ENCODE measurements around the gene PLD5. TPM values are rescaled to one million over a fixed set of nuclear protein-coding genes. Genes with fewer than 3 reads are reported as not detected.

The PLD5 gene
- total and polyA plus RNA-seq, 4 donors: 4.6 to 11.5 (median 9.4) TPM

- WGBS (ENCODE audit: insufficient coverage): 0% methylated on average over 1 of the region's 2 CpGs
- Histone ChIP-seq H3K27ac (ENCODE audit: low read depth, low read length) (no peak overlapping the region), H3K4me3 (ENCODE audit: low read depth, low read length) (no peak overlapping the region), H3K36me3 (ENCODE audit: control insufficient read depth, insufficient read depth, low read length) (no peaks in the 10 kb centered on the region), H3K4me1 (ENCODE audit: control insufficient read depth, insufficient read depth, low read length) (no peaks in the 10 kb centered on the region), H3K27me3 (ENCODE audit: control insufficient read depth, insufficient read depth, low read length) (no peaks in the 10 kb centered on the region), H3K9me3 (ENCODE audit: control insufficient read depth, insufficient read depth, low read length) (no peaks in the 10 kb centered on the region)
- no peak for DNase-seq (ENCODE audit: low read depth in 4 of 6, low spot score in 6 of 6)
Observed at GRCh38 chr1:242544071-242544470, 19.6 kb upstream of the PLD5 start.

DNA sequence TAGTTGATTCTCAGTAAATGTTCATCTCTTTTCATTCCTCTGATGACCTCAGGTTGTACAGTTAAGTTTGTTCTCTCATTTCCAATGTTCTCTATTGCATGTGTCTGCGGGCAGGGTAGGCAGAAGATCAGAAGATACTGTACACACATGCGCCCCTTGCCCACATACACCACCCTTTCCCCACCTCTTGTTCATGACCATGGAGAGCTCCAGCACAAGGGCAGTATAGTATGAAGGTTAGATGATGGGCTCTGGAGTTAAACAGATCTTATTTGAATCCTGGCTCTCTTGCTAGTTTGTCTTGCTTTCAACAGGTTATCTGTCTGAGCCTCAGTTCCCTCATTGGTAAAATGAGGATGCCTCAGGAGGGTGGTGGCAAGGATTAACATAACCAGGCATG, 17.8 kb upstream of the PLD5 start:
- Histone ChIP-seq H3K27me3 (ENCODE audit: control insufficient read depth, insufficient read depth, low read length) (no peaks in the 10 kb centered on the region), H3K27ac (ENCODE audit: low read depth, low read length) (no peak overlapping the region), H3K4me1 (ENCODE audit: control insufficient read depth, insufficient read depth, low read length) (no peaks in the 10 kb centered on the region), H3K4me3 (ENCODE audit: low read depth, low read length) (no peak overlapping the region), H3K36me3 (ENCODE audit: control insufficient read depth, insufficient read depth, low read length) (no peaks in the 10 kb centered on the region), H3K9me3 (ENCODE audit: control insufficient read depth, insufficient read depth, low read length) (no peaks in the 10 kb centered on the region)
- no peak for DNase-seq (ENCODE audit: low read depth in 4 of 6, low spot score in 6 of 6)
- no CpG with 5 or more reads among the region's 2 CpGs for WGBS (ENCODE audit: insufficient coverage)

DNA sequence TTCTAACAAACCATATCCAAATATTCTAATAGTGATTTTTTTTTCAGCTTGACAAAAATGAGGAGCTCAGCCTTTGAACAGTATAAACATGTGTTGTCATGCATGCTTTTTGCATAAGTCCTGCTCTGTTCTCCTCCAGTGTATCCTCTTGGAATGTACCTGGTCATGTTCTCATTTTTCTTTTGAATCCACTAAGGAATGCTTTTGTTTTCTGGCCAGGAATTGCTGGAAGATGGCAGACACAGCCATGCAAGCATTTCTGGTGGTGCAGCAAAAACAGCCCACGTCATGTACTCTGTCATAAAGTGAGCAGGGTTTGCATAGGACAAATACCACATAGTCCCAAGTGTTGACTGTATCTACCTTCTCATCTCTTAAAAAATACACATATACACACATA, 11.5 kb upstream of the PLD5 start:
- H3K27me3 ChIP-seq (ENCODE audit: control insufficient read depth, insufficient read depth, low read length): no peaks in the 10 kb centered on the region
- H3K27ac ChIP-seq (ENCODE audit: low read depth, low read length): no peak overlapping the region
- no peaks in the 10 kb centered on the region for H3K9me3 ChIP-seq (ENCODE audit: control insufficient read depth, insufficient read depth, low read length)
- H3K4me3 ChIP-seq (ENCODE audit: low read depth, low read length): no peak overlapping the region
- no peaks in the 10 kb centered on the region for H3K36me3 ChIP-seq (ENCODE audit: control insufficient read depth, insufficient read depth, low read length)
- no CpG with 5 or more reads among the region's 1 CpG for WGBS (ENCODE audit: insufficient coverage)
- no peaks in the 10 kb centered on the region for H3K4me1 ChIP-seq (ENCODE audit: control insufficient read depth, insufficient read depth, low read length)
- DNase-seq (ENCODE audit: low read depth in 4 of 6, low spot score in 6 of 6): no peak

DNA sequence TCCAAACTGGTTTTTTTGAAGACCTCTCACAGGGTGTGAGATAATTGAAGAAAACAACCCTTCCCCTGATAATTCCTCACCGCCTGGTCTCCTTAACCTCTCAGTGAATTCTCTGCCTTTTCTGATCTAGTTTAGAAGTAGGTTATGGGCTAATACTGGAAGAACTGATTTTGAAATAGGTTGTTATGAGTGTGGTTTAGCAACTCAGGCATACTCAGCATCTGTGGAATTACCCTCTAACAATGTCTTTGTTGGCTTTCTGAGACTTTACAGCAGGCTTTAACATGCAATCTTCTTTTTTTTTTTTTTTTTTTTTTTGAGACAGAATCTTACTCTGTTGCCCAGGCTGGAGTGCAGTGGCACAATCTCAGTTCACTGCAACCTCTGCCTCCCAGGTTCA, 10.3 kb upstream of the PLD5 start:
- Histone ChIP-seq H3K27me3 (ENCODE audit: control insufficient read depth, insufficient read depth, low read length) (no peaks in the 10 kb centered on the region), H3K4me3 (ENCODE audit: low read depth, low read length) (no peak overlapping the region), H3K4me1 (ENCODE audit: control insufficient read depth, insufficient read depth, low read length) (no peaks in the 10 kb centered on the region), H3K36me3 (ENCODE audit: control insufficient read depth, insufficient read depth, low read length) (no peaks in the 10 kb centered on the region), H3K27ac (ENCODE audit: low read depth, low read length) (no peak overlapping the region), H3K9me3 (ENCODE audit: control insufficient read depth, insufficient read depth, low read length) (no peaks in the 10 kb centered on the region)
- no CpG with 5 or more reads among the region's 1 CpG for WGBS (ENCODE audit: insufficient coverage)
- no peak for DNase-seq (ENCODE audit: low read depth in 4 of 6, low spot score in 6 of 6)

GRCh38 chr1:242530761-242531160, 6.3 kb upstream of the PLD5 start:
- H3K27me3 ChIP-seq (ENCODE audit: control insufficient read depth, insufficient read depth, low read length): peaks cover 3% of the 10 kb centered on the region
- WGBS (ENCODE audit: insufficient coverage): no CpG with 5 or more reads among the region's 1 CpG
- H3K4me3 ChIP-seq (ENCODE audit: low read depth, low read length): no peak overlapping the region
- H3K27ac ChIP-seq (ENCODE audit: low read depth, low read length): no peak overlapping the region
- H3K9me3 ChIP-seq (ENCODE audit: control insufficient read depth, insufficient read depth, low read length): no peaks in the 10 kb centered on the region
- H3K4me1 ChIP-seq (ENCODE audit: control insufficient read depth, insufficient read depth, low read length): peaks cover 4% of the 10 kb centered on the region
- DNase-seq (ENCODE audit: low read depth in 4 of 6, low spot score in 6 of 6): no peak
- no peaks in the 10 kb centered on the region for H3K36me3 ChIP-seq (ENCODE audit: control insufficient read depth, insufficient read depth, low read length)

DNA sequence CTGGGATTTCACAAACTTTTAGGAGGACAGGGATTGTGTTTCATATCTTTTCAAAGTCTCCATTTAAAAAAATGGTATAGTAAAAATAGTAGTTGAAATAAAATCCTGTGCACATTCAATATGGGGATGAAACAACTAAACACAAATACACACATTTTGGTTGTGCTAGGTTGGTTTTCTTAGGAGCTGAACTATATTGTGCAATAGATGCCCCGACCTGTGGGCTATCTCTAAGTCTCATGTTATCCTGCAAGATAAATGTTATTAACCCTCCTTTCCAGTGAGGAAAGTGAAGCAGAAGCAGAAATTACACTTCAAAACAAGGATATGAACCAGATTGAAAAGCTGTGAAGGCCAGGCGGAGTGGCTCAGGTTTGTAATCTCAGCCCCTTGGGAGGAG, 1.3 kb upstream of the PLD5 start:
- no peak overlapping the region for H3K4me3 ChIP-seq (ENCODE audit: low read depth, low read length)
- DNase-seq (ENCODE audit: low read depth in 4 of 6, low spot score in 6 of 6): no peak
- peaks cover 20% of the 10 kb centered on the region for H3K4me1 ChIP-seq (ENCODE audit: control insufficient read depth, insufficient read depth, low read length)
- peaks cover 14% of the 10 kb centered on the region for H3K27me3 ChIP-seq (ENCODE audit: control insufficient read depth, insufficient read depth, low read length)
- WGBS (ENCODE audit: insufficient coverage): no CpG with 5 or more reads among the region's 2 CpGs
- H3K27ac ChIP-seq (ENCODE audit: low read depth, low read length): no peak overlapping the region
- no peaks in the 10 kb centered on the region for H3K36me3 ChIP-seq (ENCODE audit: control insufficient read depth, insufficient read depth, low read length)
- no peaks in the 10 kb centered on the region for H3K9me3 ChIP-seq (ENCODE audit: control insufficient read depth, insufficient read depth, low read length)

- Histone ChIP-seq H3K4me1 (ENCODE audit: control insufficient read depth, insufficient read depth, low read length) (peaks cover 20% of the 10 kb centered on the region), H3K27ac (ENCODE audit: low read depth, low read length) (no peak overlapping the region), H3K27me3 (ENCODE audit: control insufficient read depth, insufficient read depth, low read length) (peaks cover 14% of the 10 kb centered on the region), H3K36me3 (ENCODE audit: control insufficient read depth, insufficient read depth, low read length) (no peaks in the 10 kb centered on the region), H3K4me3 (ENCODE audit: low read depth, low read length) (peak overlapping the region; percentile 55), H3K9me3 (ENCODE audit: control insufficient read depth, insufficient read depth, low read length) (no peaks in the 10 kb centered on the region)
- 2% methylated on average over 5 of the region's 10 CpGs for WGBS (ENCODE audit: insufficient coverage)
- peak in 1 of 6 donors; percentile 46 for DNase-seq (ENCODE audit: low read depth in 4 of 6, low spot score in 6 of 6)
Observed at GRCh38 chr1:242525360-242525722, 844 bp upstream of the PLD5 start.

DNA sequence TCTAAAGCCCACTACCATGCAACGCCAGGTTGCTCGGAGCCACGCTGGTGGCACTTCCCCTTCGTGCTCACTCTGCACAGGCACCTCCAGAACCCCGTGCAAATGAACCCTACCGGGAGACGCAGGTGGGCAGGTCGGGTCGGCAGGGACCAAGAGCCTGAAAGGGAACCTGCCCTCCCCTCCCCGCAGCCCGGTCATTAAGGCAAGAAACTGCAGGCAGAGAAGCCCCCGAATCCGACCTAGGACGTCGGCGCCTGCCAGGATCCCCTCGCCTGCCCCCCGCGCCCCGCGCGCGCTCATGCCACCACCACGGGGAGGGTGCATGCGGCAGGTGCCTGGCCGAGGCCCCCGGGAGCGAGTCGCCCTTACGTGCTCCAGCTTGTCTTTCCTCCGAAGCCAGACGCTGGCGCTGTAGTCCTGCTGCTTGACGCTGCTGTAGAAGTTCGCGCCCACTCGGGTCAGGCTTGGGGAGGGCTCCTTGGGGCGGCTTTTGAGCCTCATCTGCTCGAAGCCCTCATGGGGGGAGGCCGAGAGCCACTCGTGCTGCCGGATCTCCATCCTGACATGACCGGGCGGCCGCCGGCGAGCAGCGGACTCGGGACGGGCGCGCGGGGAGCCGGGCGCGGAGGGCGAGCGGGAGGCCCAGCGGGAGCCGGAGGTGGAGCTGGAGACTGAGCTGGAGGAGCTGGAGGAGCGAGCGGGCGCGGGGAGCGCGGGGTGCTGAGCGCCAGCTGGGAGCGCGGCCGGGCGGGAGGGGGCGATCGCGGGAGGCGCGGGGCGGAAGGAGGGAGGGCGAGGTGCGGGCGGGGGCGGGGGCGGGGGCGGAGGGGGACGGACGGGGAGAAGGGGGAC, 552 bp downstream of the PLD5 start:
- Histone ChIP-seq H3K4me1 (ENCODE audit: control insufficient read depth, insufficient read depth, low read length) (peaks cover 20% of the 10 kb centered on the region), H3K27ac (ENCODE audit: low read depth, low read length) (no peak overlapping the region), H3K36me3 (ENCODE audit: control insufficient read depth, insufficient read depth, low read length) (no peaks in the 10 kb centered on the region), H3K27me3 (ENCODE audit: control insufficient read depth, insufficient read depth, low read length) (peaks cover 14% of the 10 kb centered on the region), H3K4me3 (ENCODE audit: low read depth, low read length) (peak overlapping the region; percentile 47), H3K9me3 (ENCODE audit: control insufficient read depth, insufficient read depth, low read length) (no peaks in the 10 kb centered on the region)
- under 1% methylated on average over 60 of the region's 85 CpGs for WGBS (ENCODE audit: insufficient coverage)
- DNase-seq (ENCODE audit: low read depth in 4 of 6, low spot score in 6 of 6): peak in 4 of 6 donors; percentile 40 to 92 (median 70)

- no peak overlapping the region for H3K27ac ChIP-seq (ENCODE audit: low read depth, low read length)
- H3K4me1 ChIP-seq (ENCODE audit: control insufficient read depth, insufficient read depth, low read length): peaks cover 20% of the 10 kb centered on the region
- DNase-seq (ENCODE audit: low read depth in 4 of 6, low spot score in 6 of 6): peak in 3 of 6 donors; percentile 19 to 47 (median 22)
- no peaks in the 10 kb centered on the region for H3K9me3 ChIP-seq (ENCODE audit: control insufficient read depth, insufficient read depth, low read length)
- peaks cover 14% of the 10 kb centered on the region for H3K27me3 ChIP-seq (ENCODE audit: control insufficient read depth, insufficient read depth, low read length)
- H3K36me3 ChIP-seq (ENCODE audit: control insufficient read depth, insufficient read depth, low read length): no peaks in the 10 kb centered on the region
- WGBS (ENCODE audit: insufficient coverage): under 1% methylated on average over 18 of the region's 26 CpGs
- H3K4me3 ChIP-seq (ENCODE audit: low read depth, low read length): peak overlapping the region; percentile 47
Observed at GRCh38 chr1:242522996-242523718, 1.3 kb downstream of the PLD5 start.
